K562 (cell line): ENCODE data around the gene OSCP1. TPM values are rescaled to one million over a fixed set of nuclear protein-coding genes. Genes with fewer than 3 reads are reported as not detected.

Source experiments
- ARNT ChIP-seq, 2 experiments: fragments of 450-650 bp; IDR thresholded peaks; 2 replicates each; pipeline ENCODE4 v1.6.1; 2016; ENCODE audit warnings: mild to moderate bottlenecking in 1 of 2
- ATF7 ChIP-seq: fragments of 450-650 bp; IDR thresholded peaks from 2 replicates; pipeline ENCODE4 v1.7.1; 2014; ENCODE audit warnings: mild to moderate bottlenecking, moderate library complexity
- CBFA2T3 ChIP-seq: fragments of 450-650 bp; IDR thresholded peaks from 2 replicates; pipeline ENCODE4 v1.6.1; 2017
- DMBX1 ChIP-seq: fragments of 250-450 bp; sonication (Bioruptor Pico); IDR thresholded peaks from 2 replicates; pipeline ENCODE4 v1.8.0; 2022; ENCODE audit warnings: inconsistent platforms, mild to moderate bottlenecking, moderate library complexity, borderline replicate concordance
- ETV5 ChIP-seq: sonication (generic); formaldehyde crosslinking; IDR thresholded peaks from 2 replicates; pipeline ENCODE4 v1.4.0; 2020; ENCODE audit warnings: low read depth, mild to moderate bottlenecking, missing genetic modification reagents
- HDAC2 ChIP-seq: fragments of 450-650 bp; IDR thresholded peaks from 2 replicates; pipeline ENCODE4 v1.6.1; 2016; ENCODE audit warnings: mild to moderate bottlenecking
- MEF2D ChIP-seq: conservative IDR thresholded peaks from 2 replicates; pipeline ENCODE4 v1.6.1; 2016; ENCODE audit warnings: low read depth, missing genetic modification characterization, missing compliant biosample characterization
- NFXL1 ChIP-seq: fragments of 450-650 bp; formaldehyde crosslinking; IDR thresholded peaks from 2 replicates; pipeline ENCODE4 v1.4.0; 2021; ENCODE audit warnings: mild to moderate bottlenecking
- NONO ChIP-seq, 2 experiments: fragments of 200-400 bp in 1 of 2; fragments of 450-650 bp in 1 of 2; formaldehyde crosslinking in 1 of 2; IDR thresholded peaks; 2 replicates each; pipeline ENCODE4 v1.6.1; 2017; ENCODE audit warnings: low read depth in 2 of 2, mild to moderate bottlenecking in 2 of 2, moderate library complexity in 2 of 2, low read length in 1 of 2
- NR1H2 ChIP-seq: sonication (generic); formaldehyde crosslinking; IDR thresholded peaks from 2 replicates; pipeline ENCODE4 v1.4.0; 2020; ENCODE audit warnings: mild to moderate bottlenecking, missing genetic modification reagents
- RB1 ChIP-seq: fragments of 450-650 bp; IDR thresholded peaks from 2 replicates; pipeline ENCODE4 v1.6.1; 2017; ENCODE audit warnings: low read depth, mild to moderate bottlenecking
- STAG1 ChIP-seq: sonication (generic); formaldehyde crosslinking; IDR thresholded peaks from 2 replicates; pipeline ENCODE4 v1.5.0; 2020; ENCODE audit warnings: missing genetic modification reagents, borderline replicate concordance
- polyA plus RNA-seq, 8 experiments: library from polyadenylated mRNA; depleted of rRNA in 4 of 8; stranded (reverse) in 5 of 8; unstranded in 3 of 8; fragments of >200 nt; fragmentation: Nextera tagmentation in 2 of 8; fragmentation: Illumina TruSeq in 1 of 8; extraction: Ambion mirVana in 2 of 8; extraction: Trizol in 1 of 8; gene quantifications; 2 replicates each; pipeline versions ENCODE4 v1.2.1 to v1.2.3, GENCODE V29; 2011 to 2014; ENCODE audit warnings: inconsistent platforms in 1 of 8, missing spikeins in 1 of 8
- total RNA-seq, 7 experiments: library from RNA; depleted of rRNA in 6 of 7; stranded (reverse); fragments of >200 nt in 6 of 7; fragmentation: Illumina TruSeq in 2 of 7; extraction: Trizol in 2 of 7; gene quantifications; 2 replicates each; pipeline versions ENCODE4 v1.2.1 to v1.2.3, GENCODE V29; 2011 to 2021; ENCODE audit warnings: low replicate concordance in 1 of 7
- TF ChIP-seq, protein P1 (sequence below): fragments of 450-650 bp; conservative IDR thresholded peaks from 2 replicates; pipeline ENCODE4 v1.6.1; 2016; ENCODE audit warnings: missing genetic modification characterization, low read depth, mild to moderate bottlenecking, missing compliant biosample characterization, moderate library complexity
- TF ChIP-seq, protein P2 (sequence below): fragments of 450-650 bp; IDR thresholded peaks from 2 replicates; pipeline ENCODE4 v1.7.1; 2018; ENCODE audit warnings: mild to moderate bottlenecking, low read depth; ENCODE audit not compliant: partially characterized antibody
- TF ChIP-seq, protein P3 (sequence below), 2 experiments: fragments of 450-650 bp in 1 of 2; sonication (generic) in 1 of 2; formaldehyde crosslinking in 1 of 2; IDR thresholded peaks in 1 of 2; conservative IDR thresholded peaks in 1 of 2; 2 replicates each; pipeline versions ENCODE4 v1.6.1 to v1.8.1; 2016 to 2023; ENCODE audit warnings: mild to moderate bottlenecking in 2 of 2, moderate library complexity in 2 of 2, inconsistent platforms in 1 of 2, missing genetic modification reagents in 1 of 2
- TF ChIP-seq, protein P4 (sequence below): fragments of 450-650 bp; formaldehyde crosslinking; IDR thresholded peaks from 2 replicates; pipeline ENCODE4 v1.4.0; 2020; ENCODE audit warnings: mild to moderate bottlenecking, moderate library complexity
- TF ChIP-seq, protein P5 (sequence below): fragments of 250-450 bp; sonication (Bioruptor Pico); IDR thresholded peaks from 2 replicates; pipeline ENCODE4 v1.9.0; 2021; ENCODE audit warnings: mild to moderate bottlenecking
- TF ChIP-seq, protein P6 (sequence below), 2 experiments: fragments of 250-450 bp in 1 of 2; fragments of 450-650 bp in 1 of 2; sonication (Bioruptor Pico) in 1 of 2; IDR thresholded peaks; 2 replicates each; pipeline versions ENCODE4 v1.6.1 to v1.8.0; 2016 to 2021; ENCODE audit warnings: mild to moderate bottlenecking in 2 of 2, moderate library complexity in 2 of 2, missing compliant biosample characterization in 1 of 2, missing genetic modification characterization in 1 of 2
- TF ChIP-seq, protein P7 (sequence below): fragments of 250-450 bp; sonication (Bioruptor Pico); IDR thresholded peaks from 2 replicates; pipeline ENCODE4 v1.8.0; 2022; ENCODE audit warnings: inconsistent platforms

Gene OSCP1
- total and polyA plus RNA-seq, 9 of the 15 experiments (the other 6 are each of a cell fraction or from before 2014, with no cell fraction given) = 0.15 to 0.40 (median 0.33) TPM; not detected in 5

DNA sequence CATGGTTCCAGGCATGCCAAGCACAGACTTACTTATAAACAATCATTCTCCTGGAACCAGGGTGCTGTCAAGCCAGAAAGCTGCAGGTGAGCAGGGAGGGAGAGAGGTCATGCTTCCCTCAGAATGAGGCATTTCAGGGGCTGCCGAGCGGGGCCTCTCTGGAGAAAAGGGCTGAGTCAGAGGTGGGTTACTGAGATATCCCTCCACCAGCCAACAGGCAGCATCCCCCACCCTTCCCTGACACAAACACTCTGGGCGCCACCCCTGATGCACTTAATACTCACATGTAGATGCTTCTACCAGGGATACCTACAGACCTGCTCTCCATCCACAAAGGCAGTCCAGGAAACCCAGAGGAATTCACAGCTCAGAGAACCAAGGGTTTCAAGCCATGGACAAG is 77.6 kb downstream of the OSCP1 start (continued):
- TF ChIP-seq, protein P1, sequence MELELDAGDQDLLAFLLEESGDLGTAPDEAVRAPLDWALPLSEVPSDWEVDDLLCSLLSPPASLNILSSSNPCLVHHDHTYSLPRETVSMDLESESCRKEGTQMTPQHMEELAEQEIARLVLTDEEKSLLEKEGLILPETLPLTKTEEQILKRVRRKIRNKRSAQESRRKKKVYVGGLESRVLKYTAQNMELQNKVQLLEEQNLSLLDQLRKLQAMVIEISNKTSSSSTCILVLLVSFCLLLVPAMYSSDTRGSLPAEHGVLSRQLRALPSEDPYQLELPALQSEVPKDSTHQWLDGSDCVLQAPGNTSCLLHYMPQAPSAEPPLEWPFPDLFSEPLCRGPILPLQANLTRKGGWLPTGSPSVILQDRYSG (tag) = 0 out of 2 replicates have a peak, but pooled peaks have one; percentile 40
- TF ChIP-seq CBFA2T3 = peak; percentile 24
- no peak for TF ChIP-seq NFXL1 (CRISPR knock-in tag)
- TF ChIP-seq, protein P2, sequence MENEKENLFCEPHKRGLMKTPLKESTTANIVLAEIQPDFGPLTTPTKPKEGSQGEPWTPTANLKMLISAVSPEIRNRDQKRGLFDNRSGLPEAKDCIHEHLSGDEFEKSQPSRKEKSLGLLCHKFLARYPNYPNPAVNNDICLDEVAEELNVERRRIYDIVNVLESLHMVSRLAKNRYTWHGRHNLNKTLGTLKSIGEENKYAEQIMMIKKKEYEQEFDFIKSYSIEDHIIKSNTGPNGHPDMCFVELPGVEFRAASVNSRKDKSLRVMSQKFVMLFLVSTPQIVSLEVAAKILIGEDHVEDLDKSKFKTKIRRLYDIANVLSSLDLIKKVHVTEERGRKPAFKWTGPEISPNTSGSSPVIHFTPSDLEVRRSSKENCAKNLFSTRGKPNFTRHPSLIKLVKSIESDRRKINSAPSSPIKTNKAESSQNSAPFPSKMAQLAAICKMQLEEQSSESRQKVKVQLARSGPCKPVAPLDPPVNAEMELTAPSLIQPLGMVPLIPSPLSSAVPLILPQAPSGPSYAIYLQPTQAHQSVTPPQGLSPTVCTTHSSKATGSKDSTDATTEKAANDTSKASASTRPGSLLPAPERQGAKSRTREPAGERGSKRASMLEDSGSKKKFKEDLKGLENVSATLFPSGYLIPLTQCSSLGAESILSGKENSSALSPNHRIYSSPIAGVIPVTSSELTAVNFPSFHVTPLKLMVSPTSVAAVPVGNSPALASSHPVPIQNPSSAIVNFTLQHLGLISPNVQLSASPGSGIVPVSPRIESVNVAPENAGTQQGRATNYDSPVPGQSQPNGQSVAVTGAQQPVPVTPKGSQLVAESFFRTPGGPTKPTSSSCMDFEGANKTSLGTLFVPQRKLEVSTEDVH = no peak
- TF ChIP-seq, protein P3, sequence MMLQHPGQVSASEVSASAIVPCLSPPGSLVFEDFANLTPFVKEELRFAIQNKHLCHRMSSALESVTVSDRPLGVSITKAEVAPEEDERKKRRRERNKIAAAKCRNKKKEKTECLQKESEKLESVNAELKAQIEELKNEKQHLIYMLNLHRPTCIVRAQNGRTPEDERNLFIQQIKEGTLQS (IDR thresholded peaks at IDR 0.05) = 0 out of 2 replicates have a peak, but pooled peaks have one; percentile 12
- TF ChIP-seq, protein P3 (CRISPR knock-in tag; conservative IDR thresholded peaks at IDR 0.05) = no peak
- TF ChIP-seq, protein P4, sequence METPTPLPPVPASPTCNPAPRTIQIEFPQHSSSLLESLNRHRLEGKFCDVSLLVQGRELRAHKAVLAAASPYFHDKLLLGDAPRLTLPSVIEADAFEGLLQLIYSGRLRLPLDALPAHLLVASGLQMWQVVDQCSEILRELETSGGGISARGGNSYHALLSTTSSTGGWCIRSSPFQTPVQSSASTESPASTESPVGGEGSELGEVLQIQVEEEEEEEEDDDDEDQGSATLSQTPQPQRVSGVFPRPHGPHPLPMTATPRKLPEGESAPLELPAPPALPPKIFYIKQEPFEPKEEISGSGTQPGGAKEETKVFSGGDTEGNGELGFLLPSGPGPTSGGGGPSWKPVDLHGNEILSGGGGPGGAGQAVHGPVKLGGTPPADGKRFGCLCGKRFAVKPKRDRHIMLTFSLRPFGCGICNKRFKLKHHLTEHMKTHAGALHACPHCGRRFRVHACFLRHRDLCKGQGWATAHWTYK (CRISPR knock-in tag) = 0 out of 2 replicates have a peak, but pooled peaks have one; percentile 19
- TF ChIP-seq NONO (IDR thresholded peaks at IDR 0.05; ENCODE audit: low read depth in 2 of 2, low read length in 1 of 2) = no peak
- peak; percentile 12; the same call in 1 of the 2 replicates for TF ChIP-seq ETV5 (CRISPR knock-in tag)
- TF ChIP-seq ARNT (IDR thresholded peaks at IDR 0.05) = no peak
- TF ChIP-seq HDAC2 = no peak
- TF ChIP-seq, protein P5, sequence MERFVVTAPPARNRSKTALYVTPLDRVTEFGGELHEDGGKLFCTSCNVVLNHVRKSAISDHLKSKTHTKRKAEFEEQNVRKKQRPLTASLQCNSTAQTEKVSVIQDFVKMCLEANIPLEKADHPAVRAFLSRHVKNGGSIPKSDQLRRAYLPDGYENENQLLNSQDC (CRISPR knock-in tag) = no peak
- TF ChIP-seq RB1 = no peak
- TF ChIP-seq NR1H2 (CRISPR knock-in tag) = no peak
- TF ChIP-seq, protein P6, sequence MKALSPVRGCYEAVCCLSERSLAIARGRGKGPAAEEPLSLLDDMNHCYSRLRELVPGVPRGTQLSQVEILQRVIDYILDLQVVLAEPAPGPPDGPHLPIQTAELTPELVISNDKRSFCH (CRISPR knock-in tag; IDR thresholded peaks at IDR 0.05) = no peak
- TF ChIP-seq, protein P6 (tag; IDR thresholded peaks at IDR 0.05) = no peak
- TF ChIP-seq ATF7 = no peak
- TF ChIP-seq, protein P7, sequence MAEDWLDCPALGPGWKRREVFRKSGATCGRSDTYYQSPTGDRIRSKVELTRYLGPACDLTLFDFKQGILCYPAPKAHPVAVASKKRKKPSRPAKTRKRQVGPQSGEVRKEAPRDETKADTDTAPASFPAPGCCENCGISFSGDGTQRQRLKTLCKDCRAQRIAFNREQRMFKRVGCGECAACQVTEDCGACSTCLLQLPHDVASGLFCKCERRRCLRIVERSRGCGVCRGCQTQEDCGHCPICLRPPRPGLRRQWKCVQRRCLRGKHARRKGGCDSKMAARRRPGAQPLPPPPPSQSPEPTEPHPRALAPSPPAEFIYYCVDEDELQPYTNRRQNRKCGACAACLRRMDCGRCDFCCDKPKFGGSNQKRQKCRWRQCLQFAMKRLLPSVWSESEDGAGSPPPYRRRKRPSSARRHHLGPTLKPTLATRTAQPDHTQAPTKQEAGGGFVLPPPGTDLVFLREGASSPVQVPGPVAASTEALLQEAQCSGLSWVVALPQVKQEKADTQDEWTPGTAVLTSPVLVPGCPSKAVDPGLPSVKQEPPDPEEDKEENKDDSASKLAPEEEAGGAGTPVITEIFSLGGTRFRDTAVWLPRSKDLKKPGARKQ (CRISPR knock-in tag) = no peak
- TF ChIP-seq STAG1 (CRISPR knock-in tag) = no peak
- TF ChIP-seq MEF2D = no peak
- no peak for TF ChIP-seq DMBX1
